Fibroblast of lung (primary cell): ENCODE results near the gene WWOX. TPM values are rescaled to one million over a fixed set of nuclear protein-coding genes. Genes with fewer than 3 reads are reported as not detected.

ENCODE experiments used
- DNase-seq, 2 donors: peaks; one replicate each; pipeline versions ENCODE4 v3.0.0 to v3.0.0-alpha.2; 2010; ENCODE audit warnings: low read depth in 2 of 2
- H2AFZ ChIP-seq: 2 replicates; pipeline ENCODE4 v1.5.1; 2012; ENCODE audit warnings: low read length, control low read depth, inconsistent platforms
- H3K27ac ChIP-seq: 2 replicates; pipeline ENCODE4 v1.5.1; 2011; ENCODE audit warnings: low read length, control low read depth; ENCODE audit not compliant: insufficient read depth
- H3K27me3 ChIP-seq: 2 replicates; pipeline ENCODE4 v1.5.1; 2011; ENCODE audit warnings: mild to moderate bottlenecking, low read length; ENCODE audit not compliant: control insufficient read depth, insufficient read depth
- H3K36me3 ChIP-seq: 2 replicates; pipeline ENCODE4 v1.5.1; 2011; ENCODE audit warnings: low read length; ENCODE audit not compliant: control insufficient read depth, insufficient read depth
- H3K4me1 ChIP-seq: 2 replicates; pipeline ENCODE4 v1.5.1; 2011; ENCODE audit warnings: low read length; ENCODE audit not compliant: control insufficient read depth, insufficient read depth; ENCODE audit errors: extremely low read depth
- H3K4me2 ChIP-seq: 2 replicates; pipeline ENCODE4 v1.5.1; 2011; ENCODE audit warnings: low read length, control low read depth; ENCODE audit not compliant: insufficient read depth; ENCODE audit errors: extremely low read depth
- H3K4me3 ChIP-seq, 4 experiments: fragments of 200-600 bp in 1 of 4; sonication (generic) in 1 of 4; replicated peaks in 1 of 4; 2 replicates each; pipeline ENCODE4 v1.5.1; 2011 to 2016; ENCODE audit warnings: low read length in 4 of 4, low read depth in 3 of 4, mild to moderate bottlenecking in 3 of 4, control low read depth in 2 of 4, inconsistent platforms in 1 of 4, mixed read lengths in 1 of 4; ENCODE audit not compliant: insufficient read depth in 1 of 4; ENCODE audit errors: control extremely low read depth in 1 of 4
- H3K79me2 ChIP-seq: 2 replicates; pipeline ENCODE4 v1.5.1; 2012; ENCODE audit warnings: mild to moderate bottlenecking, low read length, inconsistent platforms; ENCODE audit not compliant: control insufficient read depth, insufficient read depth
- H3K9ac ChIP-seq: 2 replicates; pipeline ENCODE4 v1.5.1; 2011; ENCODE audit warnings: mild to moderate bottlenecking, low read length, control low read depth; ENCODE audit not compliant: insufficient read depth
- H3K9me3 ChIP-seq: 2 replicates; pipeline ENCODE4 v1.5.1; 2012; ENCODE audit warnings: low read depth, low read length; ENCODE audit not compliant: control insufficient read depth, insufficient read depth
- H4K20me1 ChIP-seq: 2 replicates; pipeline ENCODE4 v1.5.1; 2011; ENCODE audit warnings: low read length; ENCODE audit not compliant: control insufficient read depth, insufficient read depth; ENCODE audit errors: extremely low read depth
- EZH2 ChIP-seq: IDR thresholded peaks from 2 replicates; pipeline ENCODE4 v1.5.1; 2012; ENCODE audit warnings: low read length, control low read depth, mild to moderate bottlenecking; ENCODE audit errors: missing control alignments
- polyA plus RNA-seq, 2 donors: library from polyadenylated mRNA; depleted of rRNA in 1 of 2; stranded (reverse) in 1 of 2; unstranded in 1 of 2; fragments of >200 nt; gene quantifications; 2 replicates each; pipeline ENCODE4 v1.2.1, GENCODE V29; 2011 to 2012; ENCODE audit warnings: missing spikeins in 1 of 2
- total RNA-seq: library from RNA; depleted of rRNA; stranded (reverse); fragments of >200 nt; gene quantifications from 2 replicates; pipeline ENCODE4 v1.2.1, GENCODE V29; 2014
- TF ChIP-seq, protein P1 (sequence below), 2 donors: IDR thresholded peaks in 1 of 2; conservative IDR thresholded peaks in 1 of 2; 1 replicate in 1 of 2; 2 replicates in 1 of 2; pipeline ENCODE4 v1.5.1; 2011 to 2012; ENCODE audit warnings: low read length in 2 of 2, control low read depth in 1 of 2, inconsistent platforms in 1 of 2, low read depth in 1 of 2, mild to moderate bottlenecking in 1 of 2

The WWOX gene
- total and polyA plus RNA-seq, 2 donors (not counting 1 experiment from before 2014, with no cell fraction given) = 5.6 to 16.3 TPM

DNA sequence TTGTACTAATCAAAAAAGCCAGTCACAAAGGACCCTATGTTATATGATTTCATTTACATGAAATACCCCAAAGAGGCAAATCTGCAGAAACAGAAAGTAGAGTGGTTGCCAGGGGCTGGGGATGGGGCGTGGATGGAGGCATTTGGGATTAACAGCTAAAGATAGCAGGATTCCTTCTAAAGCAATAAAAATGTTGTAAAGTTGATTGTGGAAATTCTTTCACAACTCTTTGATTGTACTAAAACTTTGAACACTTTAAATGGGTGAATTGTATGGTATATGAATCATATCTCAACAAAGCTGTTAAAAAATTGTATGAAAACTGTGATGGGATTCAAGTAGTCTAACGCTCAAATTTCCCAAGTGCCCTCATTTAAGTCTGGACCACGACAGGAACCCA lies 870.3 kb downstream of the WWOX start:
- Histone ChIP-seq H3K9ac (no peak overlapping the region), H3K36me3 (no peaks in the 10 kb centered on the region), H3K79me2 (no peaks in the 10 kb centered on the region), H3K4me2 (no peak overlapping the region), H2AFZ (no peak overlapping the region), H3K4me3 (no peak overlapping the region), H3K27me3 (no peaks in the 10 kb centered on the region), H3K27ac (no peak overlapping the region), H4K20me1 (no peaks in the 10 kb centered on the region), H3K4me1 (no peaks in the 10 kb centered on the region), H3K9me3 (no peaks in the 10 kb centered on the region)
- no peak for DNase-seq
- TF ChIP-seq, protein P1, sequence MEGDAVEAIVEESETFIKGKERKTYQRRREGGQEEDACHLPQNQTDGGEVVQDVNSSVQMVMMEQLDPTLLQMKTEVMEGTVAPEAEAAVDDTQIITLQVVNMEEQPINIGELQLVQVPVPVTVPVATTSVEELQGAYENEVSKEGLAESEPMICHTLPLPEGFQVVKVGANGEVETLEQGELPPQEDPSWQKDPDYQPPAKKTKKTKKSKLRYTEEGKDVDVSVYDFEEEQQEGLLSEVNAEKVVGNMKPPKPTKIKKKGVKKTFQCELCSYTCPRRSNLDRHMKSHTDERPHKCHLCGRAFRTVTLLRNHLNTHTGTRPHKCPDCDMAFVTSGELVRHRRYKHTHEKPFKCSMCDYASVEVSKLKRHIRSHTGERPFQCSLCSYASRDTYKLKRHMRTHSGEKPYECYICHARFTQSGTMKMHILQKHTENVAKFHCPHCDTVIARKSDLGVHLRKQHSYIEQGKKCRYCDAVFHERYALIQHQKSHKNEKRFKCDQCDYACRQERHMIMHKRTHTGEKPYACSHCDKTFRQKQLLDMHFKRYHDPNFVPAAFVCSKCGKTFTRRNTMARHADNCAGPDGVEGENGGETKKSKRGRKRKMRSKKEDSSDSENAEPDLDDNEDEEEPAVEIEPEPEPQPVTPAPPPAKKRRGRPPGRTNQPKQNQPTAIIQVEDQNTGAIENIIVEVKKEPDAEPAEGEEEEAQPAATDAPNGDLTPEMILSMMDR (conservative IDR thresholded peaks at IDR 0.05 in 1 of 2, IDR thresholded peaks at IDR 0.05 in 1 of 2; ENCODE audit: low read depth in 1 of 2, low read length in 2 of 2) = no peak
- TF ChIP-seq EZH2 = no peak

GRCh38 chr16:78970650-78971049 lies 871.2 kb downstream of the WWOX start:
- no peaks in the 10 kb centered on the region for H4K20me1 ChIP-seq
- no peak overlapping the region for H3K9ac ChIP-seq
- no peaks in the 10 kb centered on the region for H3K36me3 ChIP-seq
- H3K27ac ChIP-seq = no peak overlapping the region
- H3K27me3 ChIP-seq = no peaks in the 10 kb centered on the region
- H3K79me2 ChIP-seq = no peaks in the 10 kb centered on the region
- TF ChIP-seq EZH2 = no peak
- TF ChIP-seq, protein P1 (conservative IDR thresholded peaks at IDR 0.05 in 1 of 2, IDR thresholded peaks at IDR 0.05 in 1 of 2; ENCODE audit: low read depth in 1 of 2, low read length in 2 of 2) = no peak
- no peak overlapping the region for H2AFZ ChIP-seq
- DNase-seq = no peak
- H3K4me3 ChIP-seq = no peak overlapping the region
- no peaks in the 10 kb centered on the region for H3K4me1 ChIP-seq
- no peak overlapping the region for H3K4me2 ChIP-seq
- H3K9me3 ChIP-seq = no peaks in the 10 kb centered on the region

DNA sequence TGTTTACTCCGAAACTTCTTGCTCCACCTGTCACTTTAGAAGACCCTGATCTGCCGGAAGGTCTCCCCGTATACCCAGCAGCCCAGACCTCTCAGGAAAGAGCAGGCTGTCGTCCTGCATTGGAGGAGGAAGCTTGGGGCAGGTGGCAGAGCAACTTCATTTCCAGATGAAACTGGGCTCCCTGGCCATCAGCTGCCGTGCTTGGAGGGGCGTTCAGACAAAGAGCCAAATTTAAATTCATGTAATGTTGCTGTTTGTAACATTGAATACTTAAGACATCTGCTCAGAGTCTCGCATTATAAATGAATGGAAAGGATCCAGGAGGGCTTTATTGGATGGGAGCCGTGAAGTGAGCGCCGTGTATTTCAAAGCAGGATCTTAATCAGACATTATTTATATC lies 872.6 kb downstream of the WWOX start:
- Histone ChIP-seq H3K79me2 (no peaks in the 10 kb centered on the region), H3K36me3 (no peaks in the 10 kb centered on the region), H4K20me1 (no peaks in the 10 kb centered on the region), H3K4me1 (no peaks in the 10 kb centered on the region), H2AFZ (no peak overlapping the region), H3K27me3 (no peaks in the 10 kb centered on the region), H3K9me3 (no peaks in the 10 kb centered on the region), H3K4me3 (no peak overlapping the region), H3K27ac (no peak overlapping the region), H3K4me2 (no peak overlapping the region), H3K9ac (no peak overlapping the region)
- TF ChIP-seq, protein P1 (conservative IDR thresholded peaks at IDR 0.05 in 1 of 2, IDR thresholded peaks at IDR 0.05 in 1 of 2; ENCODE audit: low read depth in 1 of 2, low read length in 2 of 2) = no peak
- TF ChIP-seq EZH2 = no peak
- no peak for DNase-seq
